ENCODE results near the gene RARA.

GRCh38 chr17:40330850-40331470 lies 22.0 kb downstream of the RARA start:
- TF ChIP-seq POLR2A (IDR thresholded peaks at IDR 0.05) (no peak), CTCF (IDR thresholded peaks at IDR 0.05) (no peak)
